Measurements from ENCODE around the gene FUBP3.

Gene FUBP3

DNA sequence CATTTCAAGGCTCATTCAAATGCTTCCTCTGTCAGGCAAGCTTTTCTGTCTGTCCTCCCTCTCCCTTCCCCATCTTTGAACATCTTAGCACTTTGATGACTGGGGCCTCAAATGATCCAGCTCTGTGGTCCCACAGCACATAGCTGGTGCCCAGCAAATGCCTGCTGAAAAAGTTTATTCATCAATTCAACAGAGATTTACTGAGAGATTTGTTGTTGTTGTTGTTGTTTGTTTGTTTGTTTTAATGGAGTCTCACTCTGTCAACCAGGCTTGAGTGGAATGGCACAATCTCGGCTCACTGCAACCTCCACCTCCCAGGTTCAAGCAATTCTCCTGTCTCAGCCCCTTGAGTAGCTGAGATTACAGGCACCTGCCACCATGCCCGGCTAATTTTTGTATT is 108.2 kb downstream of the FUBP3 start:
- no peak for FAIRE-seq
